DOHH2 (cell line): Measurements from ENCODE around the gene GALNTL6.

ENCODE experiments used
- EZH2phosphoT487 ChIP-seq: fragments of 200-600 bp; sonication (generic); IDR thresholded peaks from 2 replicates; pipeline ENCODE4 v1.6.1; 2017; ENCODE audit warnings: borderline replicate concordance, mild to moderate bottlenecking, antibody characterized with exemption, low read length, moderate library complexity, mixed read lengths
- TF ChIP-seq, protein P1 (sequence below): fragments of 200-600 bp; sonication (generic); IDR thresholded peaks from one replicate; pipeline ENCODE4 v1.5.1; 2014; ENCODE audit warnings: antibody characterized with exemption, mild to moderate bottlenecking, low read depth, low read length; ENCODE audit not compliant: poor library complexity, severe bottlenecking

DNA sequence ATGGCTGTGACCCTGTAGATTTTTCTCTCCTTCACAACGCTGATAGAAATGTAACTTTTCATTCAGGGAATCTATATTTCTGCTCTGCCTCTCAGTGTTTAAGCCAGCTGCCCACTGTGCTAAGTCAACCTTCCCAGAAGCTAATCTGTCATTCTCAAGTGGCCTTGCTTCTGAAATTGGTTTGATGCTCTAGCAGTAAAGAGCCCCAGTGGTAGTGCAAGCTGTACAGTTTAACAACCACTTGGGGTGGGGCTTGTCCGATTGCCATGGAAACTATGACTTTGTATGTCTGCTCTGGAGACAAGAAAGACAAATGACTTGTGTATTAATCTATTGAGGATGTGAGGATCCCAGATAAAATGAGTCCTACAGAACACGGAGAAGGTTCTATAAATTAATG is 734.5 kb downstream of the GALNTL6 start:
- TF ChIP-seq, protein P1, sequence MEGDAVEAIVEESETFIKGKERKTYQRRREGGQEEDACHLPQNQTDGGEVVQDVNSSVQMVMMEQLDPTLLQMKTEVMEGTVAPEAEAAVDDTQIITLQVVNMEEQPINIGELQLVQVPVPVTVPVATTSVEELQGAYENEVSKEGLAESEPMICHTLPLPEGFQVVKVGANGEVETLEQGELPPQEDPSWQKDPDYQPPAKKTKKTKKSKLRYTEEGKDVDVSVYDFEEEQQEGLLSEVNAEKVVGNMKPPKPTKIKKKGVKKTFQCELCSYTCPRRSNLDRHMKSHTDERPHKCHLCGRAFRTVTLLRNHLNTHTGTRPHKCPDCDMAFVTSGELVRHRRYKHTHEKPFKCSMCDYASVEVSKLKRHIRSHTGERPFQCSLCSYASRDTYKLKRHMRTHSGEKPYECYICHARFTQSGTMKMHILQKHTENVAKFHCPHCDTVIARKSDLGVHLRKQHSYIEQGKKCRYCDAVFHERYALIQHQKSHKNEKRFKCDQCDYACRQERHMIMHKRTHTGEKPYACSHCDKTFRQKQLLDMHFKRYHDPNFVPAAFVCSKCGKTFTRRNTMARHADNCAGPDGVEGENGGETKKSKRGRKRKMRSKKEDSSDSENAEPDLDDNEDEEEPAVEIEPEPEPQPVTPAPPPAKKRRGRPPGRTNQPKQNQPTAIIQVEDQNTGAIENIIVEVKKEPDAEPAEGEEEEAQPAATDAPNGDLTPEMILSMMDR, result no peak
- TF ChIP-seq EZH2phosphoT487, result no peak
